Measurements from ENCODE around the gene CNOT1.
A peak's percentile ranks its signal among the peaks of the same experiment; 100 is the strongest.

Gene CNOT1

GRCh38 chr16:58500430-58501241 lies 129.0 kb downstream of the CNOT1 start:
- Histone ChIP-seq H2BK120ac (ENCODE audit: low read depth, low read length) (peak overlapping the region; percentile 94), H2AFZ (ENCODE audit: low read length) (peak overlapping the region; percentile 91)
- DNase-seq (ENCODE audit: low spot score), result no peak

GRCh38 chr16:58499615-58500351 lies 129.8 kb downstream of the CNOT1 start, which contains the start of gene NDRG4:
Gene NDRG4 (plus strand): TSS chr16:58500143. CDS start chr16:58500249, 106 bp downstream.
- Histone ChIP-seq H2BK12ac (ENCODE audit: low read length) (peak within 1 kb of the TSS; percentile 27), H3K18ac (ENCODE audit: low read length) (peak within 1 kb of the TSS; percentile 91), H2BK120ac (ENCODE audit: low read depth, low read length) (peak within 1 kb of the TSS; percentile 94), H3K79me1 (ENCODE audit: low read depth, low read length) (peaks cover 4% of the 10 kb centered on the region), H3K4me3 (ENCODE audit: low read length in 2 of 2) (peak within 1 kb of the TSS; percentile 61 to 77), H4K91ac (ENCODE audit: low read depth, low read length, poor library complexity) (no peak within 1 kb of the TSS), H3K4me1 (ENCODE audit: control insufficient read depth in 2 of 2, insufficient read depth in 1 of 2, low read depth in 1 of 2, low read length in 2 of 2) (peaks cover 32 to 40% of the 10 kb centered on the region in 2 donors), H3K4ac (ENCODE audit: low read length) (peak within 1 kb of the TSS; percentile 57), H3K14ac (ENCODE audit: low read length) (peak within 1 kb of the TSS; percentile 97), H3K9ac (ENCODE audit: low read depth, low read length, poor library complexity) (peak within 1 kb of the TSS; percentile 90), H3K36me3 (replicated peaks in 1 of 2; ENCODE audit: control insufficient read depth in 2 of 2, insufficient read depth in 2 of 2, low read length in 2 of 2) (peaks cover 7 to 13% of the 10 kb centered on the region in 2 donors), H2BK15ac (ENCODE audit: low read length) (peak within 1 kb of the TSS; percentile 91), H2BK5ac (ENCODE audit: low read length) (no peak within 1 kb of the TSS), H4K8ac (ENCODE audit: low read depth, low read length) (no peak within 1 kb of the TSS), H3K23ac (ENCODE audit: low read depth, low read length, poor library complexity) (peak within 1 kb of the TSS; percentile 89), H3K27ac (replicated peaks; ENCODE audit: low read length) (no peak within 1 kb of the TSS), H2AFZ (ENCODE audit: low read length) (peak within 1 kb of the TSS; percentile 91), H3K4me2 (ENCODE audit: insufficient read depth, low read length, poor library complexity, severe bottlenecking) (peak within 1 kb of the TSS; percentile 100), H3K9me3 (replicated peaks in 1 of 2; ENCODE audit: control insufficient read depth in 2 of 2, insufficient read depth in 1 of 2, low read depth in 1 of 2, low read length in 2 of 2) (no peaks in the 10 kb centered on the region), H2AK5ac (ENCODE audit: low read depth, low read length) (peak within 1 kb of the TSS; percentile 90), H3K27me3 (ENCODE audit: control insufficient read depth in 3 of 3, insufficient read depth in 3 of 3, low read depth in 1 of 3, low read length in 3 of 3) (peaks cover 0 to 2% (median 0%) of the 10 kb centered on the region in 3 experiments)
- WGBS, 2 donors (ENCODE audit: extremely low coverage in 2 of 2, insufficient read length in 2 of 2, insufficient replicate concordance in 1 of 2), result no CpG with 5 or more reads among the region's 24 CpGs
- DNase-seq (ENCODE audit: low spot score), result peak; percentile 78

More at GRCh38 chr16:58500430-58501241, 129.0 kb downstream of the CNOT1 start:
- no peak overlapping the region for H4K91ac ChIP-seq (ENCODE audit: low read depth, low read length, poor library complexity)
- WGBS, 2 donors (ENCODE audit: extremely low coverage in 2 of 2, insufficient read length in 2 of 2, insufficient replicate concordance in 1 of 2), result no CpG with 5 or more reads among the region's 36 CpGs
- H3K4me1 ChIP-seq (ENCODE audit: control insufficient read depth in 2 of 2, insufficient read depth in 1 of 2, low read depth in 1 of 2, low read length in 2 of 2), result peaks cover 26 to 34% of the 10 kb centered on the region in 2 donors
- peak overlapping the region; percentile 90 for H3K9ac ChIP-seq (ENCODE audit: low read depth, low read length, poor library complexity)
- H3K36me3 ChIP-seq (replicated peaks in 1 of 2; ENCODE audit: control insufficient read depth in 2 of 2, insufficient read depth in 2 of 2, low read length in 2 of 2), result peaks cover 7 to 13% of the 10 kb centered on the region in 2 donors
- peak overlapping the region; percentile 89 for H3K23ac ChIP-seq (ENCODE audit: low read depth, low read length, poor library complexity)
- H3K4me3 ChIP-seq (ENCODE audit: low read length in 2 of 2), result peak overlapping the region; percentile 61 to 77
- peak overlapping the region; percentile 91 for H3K18ac ChIP-seq (ENCODE audit: low read length)
- peak overlapping the region; percentile 97 for H3K14ac ChIP-seq (ENCODE audit: low read length)
- H3K9me3 ChIP-seq (replicated peaks in 1 of 2; ENCODE audit: control insufficient read depth in 2 of 2, insufficient read depth in 1 of 2, low read depth in 1 of 2, low read length in 2 of 2), result no peaks in the 10 kb centered on the region
- no peak overlapping the region for H2BK5ac ChIP-seq (ENCODE audit: low read length)
- no peak overlapping the region for H2BK12ac ChIP-seq (ENCODE audit: low read length)
- H4K8ac ChIP-seq (ENCODE audit: low read depth, low read length), result no peak overlapping the region
- H3K79me1 ChIP-seq (ENCODE audit: low read depth, low read length), result peaks cover 4% of the 10 kb centered on the region
- H3K27ac ChIP-seq (replicated peaks; ENCODE audit: low read length), result no peak overlapping the region
- peaks cover 0 to 2% (median 0%) of the 10 kb centered on the region in 3 experiments for H3K27me3 ChIP-seq (ENCODE audit: control insufficient read depth in 3 of 3, insufficient read depth in 3 of 3, low read depth in 1 of 3, low read length in 3 of 3)
- H3K4ac ChIP-seq (ENCODE audit: low read length), result peak overlapping the region; percentile 57
- peak overlapping the region; percentile 100 for H3K4me2 ChIP-seq (ENCODE audit: insufficient read depth, low read length, poor library complexity, severe bottlenecking)
- peak overlapping the region; percentile 77 for H2BK15ac ChIP-seq (ENCODE audit: low read length)
- peak overlapping the region; percentile 68 for H2AK5ac ChIP-seq (ENCODE audit: low read depth, low read length)

DNA sequence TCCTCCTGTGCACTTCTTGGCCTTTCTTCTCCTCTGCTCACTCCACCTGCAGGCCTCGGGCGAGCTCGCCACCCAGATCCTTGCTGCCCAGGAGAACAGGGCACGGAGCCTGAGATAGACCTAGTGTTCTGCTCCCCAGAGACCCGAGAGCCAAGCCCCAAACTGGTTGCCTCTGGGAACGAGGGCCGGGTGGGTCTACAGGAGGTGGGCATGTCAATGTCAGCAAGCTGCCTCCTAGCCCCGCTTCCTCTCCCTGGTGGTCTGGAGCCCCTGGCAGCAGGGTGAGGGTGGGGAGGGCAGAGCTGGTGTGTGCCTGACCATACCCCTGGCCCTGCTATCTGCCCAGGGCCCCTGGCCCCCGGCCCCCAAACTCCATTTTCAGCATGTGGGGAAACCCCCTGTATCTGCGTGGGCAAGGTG lies 130.5 kb downstream of the CNOT1 start:
- Histone ChIP-seq H3K4ac (ENCODE audit: low read length) (no peak overlapping the region), H2BK5ac (ENCODE audit: low read length) (no peak overlapping the region), H3K18ac (ENCODE audit: low read length) (peak overlapping the region; percentile 49), H3K14ac (ENCODE audit: low read length) (no peak overlapping the region), H2BK120ac (ENCODE audit: low read depth, low read length) (peak overlapping the region; percentile 7), H2BK15ac (ENCODE audit: low read length) (peak overlapping the region; percentile 91), H4K91ac (ENCODE audit: low read depth, low read length, poor library complexity) (no peak overlapping the region), H3K4me1 (ENCODE audit: control insufficient read depth in 2 of 2, insufficient read depth in 1 of 2, low read depth in 1 of 2, low read length in 2 of 2) (peaks cover 37 to 46% of the 10 kb centered on the region in 2 donors), H3K27me3 (ENCODE audit: control insufficient read depth in 3 of 3, insufficient read depth in 3 of 3, low read depth in 1 of 3, low read length in 3 of 3) (peaks cover 0 to 2% (median 0%) of the 10 kb centered on the region in 3 experiments), H2AFZ (ENCODE audit: low read length) (peak overlapping the region; percentile 91), H3K27ac (replicated peaks; ENCODE audit: low read length) (no peak overlapping the region), H3K9ac (ENCODE audit: low read depth, low read length, poor library complexity) (no peak overlapping the region), H3K4me3 (ENCODE audit: low read length in 2 of 2) (no peak overlapping the region), H3K9me3 (replicated peaks in 1 of 2; ENCODE audit: control insufficient read depth in 2 of 2, insufficient read depth in 1 of 2, low read depth in 1 of 2, low read length in 2 of 2) (no peaks in the 10 kb centered on the region), H4K8ac (ENCODE audit: low read depth, low read length) (no peak overlapping the region), H2AK5ac (ENCODE audit: low read depth, low read length) (peak overlapping the region; percentile 90), H3K23ac (ENCODE audit: low read depth, low read length, poor library complexity) (peak overlapping the region; percentile 52), H3K79me1 (ENCODE audit: low read depth, low read length) (peaks cover 4% of the 10 kb centered on the region), H3K4me2 (ENCODE audit: insufficient read depth, low read length, poor library complexity, severe bottlenecking) (no peak overlapping the region), H3K36me3 (replicated peaks in 1 of 2; ENCODE audit: control insufficient read depth in 2 of 2, insufficient read depth in 2 of 2, low read length in 2 of 2) (peaks cover 2 to 8% of the 10 kb centered on the region in 2 donors), H2BK12ac (ENCODE audit: low read length) (peak overlapping the region; percentile 27)
- no CpG with 5 or more reads among the region's 10 CpGs for WGBS, 2 donors (ENCODE audit: extremely low coverage in 2 of 2, insufficient read length in 2 of 2, insufficient replicate concordance in 1 of 2)
- no peak for DNase-seq (ENCODE audit: low spot score)
